Hematopoietic multipotent progenitor cell treated with erythropoietin and hydrocortisone succinate and interleukin-3 and kit ligand, for 15 days (in vitro differentiated cells): ENCODE data around the gene SNRK.
"Not testable (repeated sequence)": the region's sequence is repeated elsewhere in the genome, so short reads cannot be mapped to it uniquely, and the experiment has no call there.

Experiments used
- DNase-seq: peaks from one replicate; pipeline ENCODE4 v3.0.0-alpha.2; 2015; ENCODE audit warnings: low spot score

Gene SNRK

GRCh38 chr3:43346978-43347749, 60.8 kb downstream of the SNRK start:
- DNase-seq, result no peak

DNA sequence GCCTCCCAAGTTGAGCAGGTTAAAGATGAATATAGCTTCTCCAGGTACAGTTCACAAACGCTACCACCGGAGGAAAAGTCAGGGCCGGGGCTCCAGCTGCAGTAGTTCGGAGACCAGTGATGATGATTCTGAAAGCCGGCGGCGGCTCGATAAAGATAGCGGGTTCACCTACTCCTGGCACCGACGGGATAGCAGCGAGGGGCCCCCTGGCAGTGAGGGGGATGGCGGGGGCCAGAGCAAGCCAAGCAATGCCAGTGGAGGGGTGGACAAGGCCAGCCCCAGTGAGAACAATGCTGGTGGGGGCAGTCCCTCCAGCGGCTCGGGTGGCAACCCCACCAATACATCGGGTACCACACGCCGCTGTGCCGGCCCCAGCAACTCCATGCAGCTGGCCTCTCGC, 61.4 kb downstream of the SNRK start:
- no peak for DNase-seq

GRCh38 chr3:43348350-43348749, 62.0 kb downstream of the SNRK start:
- no peak for DNase-seq

- no peak for DNase-seq
These were observed 62.7 kb downstream of the SNRK start for GRCh38 chr3:43348852-43349574.

- DNase-seq, result no peak
These were observed 63.4 kb downstream of the SNRK start for GRCh38 chr3:43349716-43350115.

DNA sequence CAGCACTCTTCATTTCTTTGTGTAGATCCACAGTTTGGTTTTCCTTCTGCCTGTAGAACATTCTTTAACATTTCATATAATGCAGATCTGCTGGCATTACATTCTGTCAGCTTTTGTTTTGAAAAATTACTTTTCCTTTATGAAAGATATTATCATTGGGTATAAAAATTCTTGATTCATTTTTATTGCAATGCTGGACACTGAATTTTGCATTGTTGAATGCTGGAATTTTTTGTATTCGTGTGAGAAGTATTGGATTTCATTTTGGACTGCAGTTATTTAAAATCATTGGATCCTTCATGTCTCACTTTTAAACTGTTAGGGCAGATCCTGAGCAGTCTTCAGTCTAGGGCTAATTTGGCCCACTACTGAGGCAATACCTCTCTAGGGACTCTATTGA, 67.1 kb downstream of the SNRK start:
- no peak for DNase-seq

- no peak for DNase-seq
These were observed 67.8 kb downstream of the SNRK start for GRCh38 chr3:43353923-43354670.

DNA sequence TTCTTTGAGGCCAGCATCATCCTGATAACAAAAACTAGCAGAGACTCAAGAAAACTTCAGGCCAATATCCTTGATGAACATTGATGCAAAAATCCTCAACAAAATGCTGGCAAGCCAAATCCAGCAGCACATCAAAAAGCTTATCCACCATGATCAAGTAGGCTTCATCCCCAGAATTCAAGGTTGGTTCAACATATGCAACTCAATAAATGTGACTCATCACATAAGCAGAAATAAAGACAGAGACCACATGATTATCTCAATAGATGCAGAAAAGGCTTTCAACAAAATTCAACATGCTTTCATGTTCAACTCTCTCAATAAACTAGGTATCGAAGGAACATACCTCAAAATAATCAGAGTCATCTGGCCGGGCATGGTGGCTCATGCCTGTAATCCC, 69.7 kb downstream of the SNRK start:
- DNase-seq, result not testable (repeated sequence)

DNA sequence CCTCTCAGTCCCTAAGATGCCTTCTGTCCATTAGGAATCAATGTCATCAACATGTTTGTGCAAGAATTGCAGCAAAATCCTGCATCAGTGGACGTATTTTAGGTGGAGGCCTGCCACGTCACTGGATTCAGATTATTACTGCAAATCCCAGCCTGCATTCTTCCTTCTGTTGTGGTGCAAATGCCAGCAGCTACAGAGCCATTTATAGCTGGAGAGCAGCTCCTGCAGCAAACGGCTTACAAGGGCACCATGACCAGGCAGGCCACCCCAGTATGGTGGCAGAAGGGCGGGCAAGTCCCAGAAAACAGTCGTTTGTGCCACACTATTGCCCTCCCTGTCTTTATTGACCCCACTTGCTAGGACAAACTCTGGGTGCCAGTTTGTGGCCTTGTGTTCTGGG, 74.7 kb downstream of the SNRK start:
- no peak for DNase-seq

- no peak for DNase-seq
These were observed 75.8 kb downstream of the SNRK start for GRCh38 chr3:43362183-43362582.

- no peak for DNase-seq
These were observed 76.6 kb downstream of the SNRK start for GRCh38 chr3:43362961-43363360.

GRCh38 chr3:43363621-43364266, 77.4 kb downstream of the SNRK start:
- DNase-seq, result no peak

GRCh38 chr3:43364494-43364893, 78.2 kb downstream of the SNRK start:
- DNase-seq, result no peak

- DNase-seq, result no peak
These were observed 78.6 kb downstream of the SNRK start for GRCh38 chr3:43364926-43365325.

DNA sequence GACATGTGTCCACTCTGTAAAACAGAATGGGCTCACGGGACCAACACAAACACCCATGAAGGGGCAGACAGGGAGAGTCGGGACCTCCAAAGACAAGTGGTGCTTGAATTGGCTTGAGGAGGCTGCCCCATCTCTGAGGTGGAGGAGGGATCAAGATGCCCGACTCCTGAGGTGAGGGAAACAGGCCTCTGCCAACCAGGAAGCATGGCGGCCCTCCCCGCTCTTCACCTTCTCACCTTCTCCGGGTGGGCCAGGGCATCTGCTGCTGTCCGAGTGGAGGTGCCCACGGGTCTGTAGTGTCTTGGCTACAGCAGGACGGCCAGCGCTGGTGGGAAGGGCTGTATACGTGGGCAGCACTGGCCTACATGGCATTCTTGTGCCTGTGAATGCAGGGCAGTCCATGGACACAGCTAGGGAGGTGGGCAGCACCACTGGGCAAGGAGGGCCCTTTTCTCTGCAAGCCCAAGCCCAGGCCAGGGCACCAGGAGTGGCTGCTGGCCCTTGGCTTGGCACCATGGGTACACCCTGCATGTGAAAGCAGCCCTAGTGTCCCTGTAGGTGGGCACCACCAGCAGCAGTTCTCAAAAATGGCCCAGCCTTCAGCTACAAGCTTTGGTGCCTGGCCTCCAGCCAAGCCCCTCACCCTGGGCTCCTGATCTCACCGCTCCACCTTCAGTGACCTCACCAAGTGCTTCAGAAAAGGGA, 79.4 kb downstream of the SNRK start:
- DNase-seq, result no peak

DNA sequence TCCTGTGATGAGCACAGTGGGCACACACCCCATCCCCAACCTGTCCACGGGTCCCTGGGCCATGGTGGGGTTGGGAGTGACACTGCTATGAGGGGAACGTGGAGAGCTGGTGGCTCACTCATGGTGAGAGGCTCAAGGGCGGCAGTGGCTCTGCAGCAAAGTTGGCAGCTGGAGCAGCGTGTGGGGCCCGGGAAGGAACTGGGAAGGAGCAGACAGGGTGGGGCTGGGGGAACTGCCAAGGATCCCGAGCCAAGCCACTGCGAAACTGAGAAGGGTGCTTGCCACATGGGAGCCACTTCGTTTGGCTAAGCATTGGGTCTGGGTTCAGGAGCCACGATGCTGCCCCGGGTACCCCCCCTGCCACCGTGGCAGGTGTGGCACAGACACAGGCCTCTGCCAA, 80.1 kb downstream of the SNRK start:
- DNase-seq, result no peak

- no peak for DNase-seq
These were observed 80.5 kb downstream of the SNRK start for GRCh38 chr3:43366885-43367284.

- DNase-seq, result no peak
These were observed 83.3 kb downstream of the SNRK start for GRCh38 chr3:43369404-43370292.

- DNase-seq, result no peak
These were observed 84.1 kb downstream of the SNRK start for GRCh38 chr3:43370293-43370980.

DNA sequence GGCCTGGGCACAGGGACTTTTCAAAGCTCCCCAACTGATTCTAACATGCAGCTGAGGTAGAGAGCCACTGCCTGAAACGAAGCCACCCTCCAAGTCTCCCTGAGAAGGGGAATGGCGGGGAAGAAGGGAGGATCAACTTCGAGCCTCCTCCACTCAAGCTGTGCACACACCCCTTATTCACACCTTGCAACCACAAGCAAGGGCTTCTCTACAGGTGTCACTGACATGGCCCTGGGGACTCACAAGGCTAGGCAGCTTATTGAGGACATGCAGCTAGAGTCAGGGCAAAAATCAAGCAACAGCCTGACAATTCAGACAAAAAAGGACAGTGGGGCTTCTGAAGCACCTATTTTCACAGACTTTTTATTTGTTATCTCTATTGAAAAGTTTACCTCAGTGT, 85.2 kb downstream of the SNRK start:
- DNase-seq, result no peak
